Stimulated activated CD4-positive, alpha-beta T cell treated with anti-CD3 and anti-CD28 coated beads, Interleukin-15, amount 100 ng/mL, for 24 hours (primary cell): Measurements from ENCODE around the gene ARFGEF2.
"Not testable (repeated sequence)": the region's sequence is repeated elsewhere in the genome, so short reads cannot be mapped to it uniquely, and the experiment has no call there.

Source experiments
- DNase-seq: peaks from one replicate; pipeline ENCODE4 v3.0.0-alpha.2; 2020

The ARFGEF2 gene

DNA sequence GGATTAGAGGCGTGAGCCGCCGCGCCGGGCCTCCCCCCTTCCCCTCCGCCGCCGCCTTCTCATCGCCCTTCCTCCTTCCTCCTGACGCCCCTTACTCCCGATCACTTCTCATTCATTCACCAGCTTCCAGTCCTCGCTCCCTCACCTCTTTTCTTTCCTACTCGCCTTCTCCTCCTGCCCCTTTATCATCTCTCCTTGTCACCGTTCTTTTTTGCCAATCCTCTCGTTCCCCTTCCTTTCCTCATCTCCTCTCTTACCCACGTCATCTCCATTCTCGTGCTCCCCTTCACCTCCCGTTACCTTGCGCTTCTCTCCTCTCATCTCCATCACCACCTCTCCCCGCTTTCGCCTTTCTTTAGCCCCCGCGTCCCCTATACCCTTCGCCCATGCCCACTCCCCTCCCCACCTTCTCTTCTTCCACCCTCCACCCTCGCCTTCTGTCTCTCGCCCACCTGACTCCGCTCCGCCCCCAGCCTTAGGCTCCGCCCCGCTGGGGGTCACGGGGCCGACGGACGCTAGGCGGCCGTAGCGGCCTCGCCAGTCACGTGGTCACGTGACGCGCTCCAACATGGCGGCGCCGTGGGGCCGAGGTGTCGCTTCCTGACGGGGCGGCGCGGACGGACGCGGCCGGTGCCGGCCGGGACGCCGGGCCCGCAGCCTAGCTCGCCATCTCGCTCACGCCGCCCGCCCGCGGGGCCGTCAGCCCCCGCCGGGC lies at the start of gene ARFGEF2:
TSS of gene ARFGEF2 (plus strand) at position 544 of the 715 bp plus-strand sequence. CDS start 179 bp downstream, outside the sequence.
- DNase-seq: peak; percentile 94

DNA sequence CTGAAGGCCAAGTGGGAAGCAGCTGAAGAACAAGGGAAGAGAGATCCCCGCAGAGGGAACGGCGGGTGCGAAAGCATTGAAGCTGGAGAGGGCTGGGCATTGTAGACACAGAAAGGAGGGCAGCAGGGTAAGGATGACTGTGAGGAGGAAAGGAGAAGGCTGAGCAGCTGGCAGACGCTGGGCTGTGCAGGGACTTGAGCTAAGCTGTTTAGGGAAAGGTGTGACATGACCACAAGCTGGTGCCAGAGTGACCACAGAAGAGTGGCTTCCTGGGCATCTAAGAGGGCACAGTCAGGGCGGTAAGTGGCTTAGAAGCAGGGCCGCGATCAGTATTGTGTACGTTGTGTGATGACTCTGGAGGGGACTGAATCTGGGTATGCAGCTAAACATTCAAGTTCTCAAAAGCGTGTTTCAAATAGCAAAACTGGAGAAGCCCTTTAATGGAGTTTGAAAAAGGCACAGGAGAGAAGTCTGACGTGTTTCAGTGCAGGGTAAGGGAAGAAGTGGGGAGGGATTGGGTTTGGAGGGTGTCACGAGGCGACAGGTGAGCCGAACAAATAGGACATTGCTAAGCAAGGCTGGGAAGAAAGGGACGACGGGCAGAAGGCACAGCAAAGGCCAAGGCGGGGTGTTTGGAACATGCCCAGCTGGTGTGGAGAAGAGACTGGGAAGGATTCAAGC lies 46.1 kb upstream of the ARFGEF2 start:
- no peak for DNase-seq

GRCh38 chr20:48875914-48876240 lies 45.6 kb upstream of the ARFGEF2 start:
- DNase-seq: no peak

DNA sequence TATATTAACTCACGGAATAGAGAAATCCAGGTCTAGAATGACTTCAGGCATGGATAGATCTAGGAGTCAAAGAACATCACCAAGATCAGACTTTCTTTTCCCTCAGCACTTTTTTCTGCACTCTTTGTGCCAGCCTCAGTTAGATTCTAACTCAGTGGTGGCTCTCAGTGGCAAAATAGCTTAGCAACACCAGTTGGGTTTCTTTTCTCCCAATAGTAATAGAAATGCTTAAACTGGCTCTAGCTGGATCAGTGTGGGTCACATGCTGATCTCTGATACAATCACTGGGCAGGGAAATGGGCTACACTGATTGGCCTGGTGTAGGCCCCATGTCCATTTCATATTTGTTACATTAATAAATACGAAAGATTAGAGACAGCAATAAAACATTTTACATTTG lies 44.2 kb upstream of the ARFGEF2 start:
- no peak for DNase-seq

DNA sequence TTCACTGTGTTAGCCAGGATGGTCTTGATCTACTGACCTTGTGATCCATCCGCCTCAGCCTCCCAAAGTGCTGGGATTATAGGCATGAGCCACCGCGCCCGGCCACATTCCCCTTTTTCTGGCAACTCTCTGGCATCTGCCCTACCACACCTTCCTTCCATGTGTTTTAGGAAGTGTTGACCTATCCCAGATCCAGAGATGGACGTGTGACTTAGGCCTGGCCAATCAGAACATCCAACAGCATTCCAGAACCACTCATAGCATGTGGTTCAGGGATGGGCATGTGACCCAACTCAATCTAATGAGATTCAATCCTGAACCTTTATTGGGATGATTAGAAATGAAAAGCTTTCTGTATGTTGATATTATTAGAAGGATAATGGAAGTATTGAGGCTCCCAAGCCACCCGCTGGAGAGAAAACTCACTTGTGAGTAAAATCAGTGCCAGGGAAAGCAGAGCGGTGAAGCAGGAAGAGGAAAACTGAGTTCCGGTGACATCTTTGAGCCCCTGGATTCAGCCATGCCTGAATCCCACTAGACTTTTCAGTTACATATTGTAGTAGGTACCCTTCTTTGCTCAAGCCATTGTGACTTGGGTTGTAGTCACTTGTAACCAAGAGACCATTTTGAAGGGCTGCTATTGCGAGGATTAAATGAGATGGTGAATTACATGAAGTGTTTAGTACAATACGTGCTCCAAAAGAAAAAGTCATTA lies 42.8 kb upstream of the ARFGEF2 start:
- DNase-seq: no peak

- DNase-seq: no peak
These were observed 41.8 kb upstream of the ARFGEF2 start for GRCh38 chr20:48879612-48880245.

- no peak for DNase-seq
These were observed 41.2 kb upstream of the ARFGEF2 start for GRCh38 chr20:48880331-48880730.

GRCh38 chr20:48880981-48881657 lies 40.4 kb upstream of the ARFGEF2 start:
- no peak for DNase-seq

- no peak for DNase-seq
These were observed 36.3 kb upstream of the ARFGEF2 start for GRCh38 chr20:48885237-48885636.

GRCh38 chr20:48886194-48886593 lies 35.3 kb upstream of the ARFGEF2 start:
- DNase-seq: no peak

DNA sequence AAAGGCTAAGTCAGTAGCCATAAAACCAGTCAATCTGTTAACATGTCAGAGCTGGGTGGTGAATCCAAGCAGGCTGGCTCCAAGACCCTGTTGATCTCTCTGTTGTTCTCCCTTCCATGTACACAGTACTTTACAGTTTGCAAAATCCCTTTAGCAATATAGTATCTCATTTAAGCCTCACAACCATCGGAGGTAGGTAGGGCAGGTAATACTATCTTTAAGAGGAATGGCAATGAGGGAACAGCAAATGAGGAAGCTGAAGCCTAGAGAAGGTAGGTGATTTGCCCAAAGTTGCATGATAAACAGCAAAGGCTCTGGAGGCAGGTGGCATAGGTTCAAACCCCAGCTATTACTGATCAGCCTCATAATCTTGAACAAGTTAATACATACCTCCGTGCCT lies 34.7 kb upstream of the ARFGEF2 start:
- DNase-seq: no peak

DNA sequence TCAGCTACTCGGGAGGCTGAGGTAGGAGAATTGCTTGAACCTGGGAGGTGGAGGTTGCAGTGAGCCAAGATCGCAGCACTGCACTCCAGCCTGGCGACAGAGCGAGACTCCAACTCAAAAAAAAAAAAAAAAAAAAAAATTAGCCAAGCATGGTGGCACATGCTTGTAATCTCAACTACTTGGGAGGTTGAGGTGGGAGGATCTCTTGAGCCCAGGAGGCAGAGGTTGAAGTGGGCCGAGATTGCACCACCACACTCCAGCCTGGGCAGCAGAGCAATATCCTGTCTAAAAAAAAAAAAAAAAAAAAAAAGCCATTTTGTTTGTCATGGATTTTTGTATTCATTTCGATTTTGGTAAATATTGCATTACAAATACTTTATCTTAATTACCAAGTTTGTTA lies 33.0 kb upstream of the ARFGEF2 start:
- not testable (repeated sequence) for DNase-seq

- DNase-seq: no peak
These were observed 32.2 kb upstream of the ARFGEF2 start for GRCh38 chr20:48889140-48889790.

DNA sequence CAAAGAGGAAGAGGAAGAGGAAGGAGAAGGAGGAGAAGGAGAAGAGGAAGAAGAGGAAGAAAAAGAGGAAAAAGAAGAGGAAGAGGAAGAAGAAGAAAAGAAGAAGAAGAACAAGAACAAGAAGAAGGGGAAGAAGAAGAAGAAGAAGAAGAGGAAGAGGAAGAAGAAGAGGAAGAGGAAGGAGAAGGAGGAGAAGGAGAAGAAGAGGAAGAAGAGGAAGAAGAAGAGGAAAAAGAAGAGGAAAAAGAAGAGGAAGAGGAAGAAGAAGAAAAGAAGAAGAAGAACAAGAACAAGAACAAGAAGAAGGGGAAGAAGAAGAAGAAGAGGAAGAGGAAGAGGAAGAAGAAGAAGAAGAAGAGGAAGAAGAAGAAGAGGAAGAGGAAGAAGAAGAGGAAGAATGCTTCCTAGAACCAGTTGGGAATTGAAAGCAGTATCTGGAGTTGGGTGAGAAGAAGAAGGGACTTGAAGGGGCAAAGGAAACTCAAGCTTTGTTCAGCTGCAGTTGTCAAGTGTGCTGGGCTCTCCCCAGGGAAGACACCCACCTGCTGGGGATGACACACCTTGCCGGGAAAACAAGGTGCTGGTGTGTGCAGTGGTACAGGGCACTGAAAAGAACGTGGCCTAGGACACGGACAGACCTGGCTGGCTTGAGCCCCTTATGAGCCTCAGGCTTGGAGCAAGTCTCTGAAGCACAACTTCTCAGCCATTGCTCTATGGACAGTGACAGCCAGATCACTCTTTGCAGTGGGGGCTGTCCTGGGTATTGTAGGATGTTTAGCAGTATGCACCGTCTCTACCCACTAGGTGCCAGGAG lies 30.1 kb upstream of the ARFGEF2 start:
- no peak for DNase-seq

GRCh38 chr20:48892049-48892470 lies 29.5 kb upstream of the ARFGEF2 start:
- no peak for DNase-seq

- no peak for DNase-seq
These were observed 28.6 kb upstream of the ARFGEF2 start for GRCh38 chr20:48892891-48893290.

DNA sequence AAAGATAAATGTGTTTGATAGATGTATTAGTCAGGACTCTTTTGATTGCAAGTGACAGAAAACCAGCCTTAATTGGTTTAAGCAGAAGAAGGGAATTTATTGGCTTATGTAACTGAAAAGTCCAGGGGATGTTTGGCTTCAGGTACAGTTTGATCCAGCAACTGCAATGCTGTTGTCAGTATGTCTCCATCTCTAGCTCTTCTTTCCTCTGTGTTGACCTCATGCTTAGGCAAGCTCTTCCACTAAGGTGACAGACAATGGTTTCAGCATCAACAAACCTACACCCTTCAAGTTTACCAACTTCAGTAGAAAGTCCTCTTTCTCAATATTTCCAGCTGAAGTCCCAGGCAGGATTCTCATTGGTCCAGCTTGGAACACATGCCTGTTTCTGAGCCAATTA lies 28.1 kb upstream of the ARFGEF2 start:
- no peak for DNase-seq

GRCh38 chr20:48897305-48898010 lies 24.1 kb upstream of the ARFGEF2 start:
- no peak for DNase-seq

DNA sequence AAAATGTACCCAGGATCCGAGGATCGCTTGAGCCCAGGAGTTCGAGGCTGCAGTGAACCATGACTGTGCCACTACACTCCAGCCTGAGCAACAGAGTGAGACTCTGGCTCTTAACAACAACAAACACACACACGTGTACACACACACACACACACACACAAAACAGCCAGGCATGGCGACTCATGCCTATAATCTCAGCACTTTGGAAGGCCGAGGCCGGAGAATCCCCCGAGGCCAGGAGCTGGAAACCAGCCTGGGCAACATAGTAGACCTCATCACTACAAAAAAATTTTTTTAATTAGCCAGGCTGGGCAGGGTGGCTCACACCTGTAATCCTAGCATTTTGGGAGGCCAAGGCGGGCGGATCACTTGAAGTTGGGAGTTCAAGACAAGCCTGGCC lies 23.3 kb upstream of the ARFGEF2 start:
- DNase-seq: no peak

GRCh38 chr20:48898896-48899530 lies 22.5 kb upstream of the ARFGEF2 start:
- no peak for DNase-seq
